Psoas muscle (tissue), 8 donors: ENCODE data around the gene INPP4A. TPM values are rescaled to one million over a fixed set of nuclear protein-coding genes. Genes with fewer than 3 reads are reported as not detected.

Source experiments
- ATAC-seq, 4 donors: fragments of 200-7000 bp; cut with Tn5 transposase; one replicate each; pipeline ENCODE4 v1.9.1; 2020; ENCODE audit warnings: moderate library complexity in 3 of 4, mild to moderate bottlenecking in 2 of 4
- DNase-seq, 2 donors: peaks; one replicate each; pipeline ENCODE4 v3.0.0-alpha.2; 2020
- H3K27ac ChIP-seq: fragments of 200-600 bp; one replicate; pipeline ENCODE4 v1.8.0; 2022
- H3K27me3 ChIP-seq, 3 donors: fragments of 200-600 bp in 1 of 3; one replicate each; pipeline versions ENCODE4 v1.6.1 to v1.8.0; 2013 to 2022; ENCODE audit warnings: low read length in 2 of 3, mild to moderate bottlenecking in 2 of 3, moderate library complexity in 1 of 3; ENCODE audit not compliant: insufficient read depth in 3 of 3
- H3K36me3 ChIP-seq, 2 donors: fragments of 200-600 bp in 1 of 2; one replicate each; pipeline versions ENCODE4 v1.6.1 to v1.8.0; 2013 to 2022; ENCODE audit warnings: low read depth in 1 of 2, mild to moderate bottlenecking in 1 of 2, moderate library complexity in 1 of 2; ENCODE audit not compliant: insufficient read depth in 1 of 2
- H3K4me1 ChIP-seq: fragments of 200-600 bp; one replicate; pipeline ENCODE4 v1.8.0; 2022
- H3K4me3 ChIP-seq: fragments of 200-600 bp; one replicate; pipeline ENCODE4 v1.8.0; 2022; ENCODE audit warnings: mild to moderate bottlenecking
- H3K9me3 ChIP-seq: fragments of 200-600 bp; one replicate; pipeline ENCODE4 v1.8.0; 2022
- WGBS, 3 donors: extraction: QIAGEN DNeasy Blood & Tissue Kit; methylation state at CpG; one replicate each; pipeline versions ENCODE4 v1.1.6 to v1.1.7; 2013; 5-methylcytosine and 5-hydroxymethylcytosine counted together
- intact Hi-C, 2 donors: fragments of 100-400 bp; cut with DNase I; formaldehyde crosslinking; loops; one replicate each; pipeline versions ENCODE4 v1.11.0 to v1.14.2; 2022
- polyA plus RNA-seq, 3 donors: library from polyadenylated mRNA; stranded (reverse); fragments of 200-250 nt; gene quantifications; one replicate each; pipeline ENCODE4 v1.2.3, GENCODE V29; 2013
- total RNA-seq, 4 donors: library from RNA; stranded (reverse); fragmentation: NEBNext Ultra II Directional in 2 of 4; extraction: Animal tissue kit (Norgen Biotek cat#: 25700) in 2 of 4; gene quantifications; one replicate each; pipeline versions ENCODE4 v1.2.1 to v1.2.4, GENCODE V29; 2021 to 2023
- TF ChIP-seq, protein P1 (sequence below): fragments of 200-600 bp; IDR thresholded peaks from one replicate; pipeline ENCODE4 v1.8.0; 2022; ENCODE audit warnings: antibody characterized with exemption
- donor health status: healthy with polysubstance abuse.
- donor health status: DM: no; HTN: no; CAD: no; lungs with moderate emphysema.
- donor health status: Bipolar disorder and iron deficiency.
- donor health status: healthy.
- donor health status: DM: yes; HTN: yes; CAD: no.
- donor health status: DM: no; HTN: no; CAD: no.
- donor health status: DM: no; HTN: no; CAD: no.
- donor health status: DM: yes; HTN: yes; CAD: no.

Gene INPP4A
- total and polyA plus RNA-seq, 7 donors, result 2.2 to 19.7 (median 9.8) TPM

DNA sequence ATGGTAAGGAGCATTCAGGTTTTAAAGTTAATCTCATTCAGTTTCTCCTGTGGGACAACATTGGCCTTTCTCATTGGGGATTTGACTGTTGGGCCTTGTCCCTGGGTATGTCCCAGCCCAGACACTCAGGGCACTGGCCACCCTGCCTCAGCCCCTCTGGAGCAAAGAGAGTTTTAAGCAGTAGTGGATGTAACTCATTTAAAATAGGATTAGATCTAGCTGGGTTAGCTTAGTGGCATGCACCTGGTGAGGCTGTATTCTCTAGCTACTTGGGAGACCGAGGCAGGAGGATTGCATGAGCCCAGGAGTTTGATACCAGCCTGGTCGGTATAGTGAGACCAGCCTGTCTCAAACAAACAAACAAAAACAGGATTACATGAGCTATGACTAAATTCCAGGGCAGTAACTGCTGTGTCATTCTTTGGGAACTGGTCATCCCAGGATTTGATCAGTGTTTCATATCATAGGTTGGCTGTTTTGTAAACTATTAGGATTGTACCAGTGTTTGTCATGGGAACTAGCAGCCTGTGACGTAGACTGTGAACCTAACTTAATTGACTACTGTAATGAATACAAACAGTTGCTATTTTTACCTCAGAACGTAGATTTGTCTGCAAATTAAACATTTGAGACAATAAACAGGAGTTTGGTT, 12.5 kb downstream of the INPP4A start:
- 73 to 86% (median 78%) methylated on average over 4 of the region's 4 CpGs for WGBS, 3 donors
- no peak overlapping the region for H3K4me3 ChIP-seq
- no peak overlapping the region for H3K27ac ChIP-seq
- TF ChIP-seq, protein P1, sequence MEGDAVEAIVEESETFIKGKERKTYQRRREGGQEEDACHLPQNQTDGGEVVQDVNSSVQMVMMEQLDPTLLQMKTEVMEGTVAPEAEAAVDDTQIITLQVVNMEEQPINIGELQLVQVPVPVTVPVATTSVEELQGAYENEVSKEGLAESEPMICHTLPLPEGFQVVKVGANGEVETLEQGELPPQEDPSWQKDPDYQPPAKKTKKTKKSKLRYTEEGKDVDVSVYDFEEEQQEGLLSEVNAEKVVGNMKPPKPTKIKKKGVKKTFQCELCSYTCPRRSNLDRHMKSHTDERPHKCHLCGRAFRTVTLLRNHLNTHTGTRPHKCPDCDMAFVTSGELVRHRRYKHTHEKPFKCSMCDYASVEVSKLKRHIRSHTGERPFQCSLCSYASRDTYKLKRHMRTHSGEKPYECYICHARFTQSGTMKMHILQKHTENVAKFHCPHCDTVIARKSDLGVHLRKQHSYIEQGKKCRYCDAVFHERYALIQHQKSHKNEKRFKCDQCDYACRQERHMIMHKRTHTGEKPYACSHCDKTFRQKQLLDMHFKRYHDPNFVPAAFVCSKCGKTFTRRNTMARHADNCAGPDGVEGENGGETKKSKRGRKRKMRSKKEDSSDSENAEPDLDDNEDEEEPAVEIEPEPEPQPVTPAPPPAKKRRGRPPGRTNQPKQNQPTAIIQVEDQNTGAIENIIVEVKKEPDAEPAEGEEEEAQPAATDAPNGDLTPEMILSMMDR, result no peak
- H3K27me3 ChIP-seq, result no peaks in the 10 kb centered on the region
- no peaks in the 10 kb centered on the region for H3K9me3 ChIP-seq
- ATAC-seq, result no peak
- peaks cover 0 to 6% of the 10 kb centered on the region in 2 donors for H3K36me3 ChIP-seq
- DNase-seq, result no peak
- H3K4me1 ChIP-seq, result peaks cover 26% of the 10 kb centered on the region
- intact Hi-C loops, result no loop called here

DNA sequence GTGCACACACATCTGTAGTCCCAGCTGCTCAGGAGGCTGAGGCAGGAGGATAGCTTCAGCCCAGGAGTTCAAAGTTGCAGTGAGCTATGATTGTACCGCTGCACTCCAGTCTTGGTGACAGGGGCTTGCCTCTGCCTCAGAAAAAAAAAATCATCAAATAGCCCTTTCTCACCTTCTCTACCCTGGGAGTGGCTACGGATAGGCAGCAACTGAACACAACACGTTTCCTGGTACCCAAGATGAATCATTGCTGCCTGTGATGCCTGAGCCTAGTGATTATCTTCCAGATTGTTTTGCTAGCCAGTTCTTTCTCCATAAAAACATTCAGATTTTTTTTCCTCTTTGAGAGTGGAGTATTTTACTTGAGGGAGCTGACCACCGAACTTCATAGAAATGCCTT, 13.5 kb downstream of the INPP4A start:
- no peak overlapping the region for H3K4me3 ChIP-seq

DNA sequence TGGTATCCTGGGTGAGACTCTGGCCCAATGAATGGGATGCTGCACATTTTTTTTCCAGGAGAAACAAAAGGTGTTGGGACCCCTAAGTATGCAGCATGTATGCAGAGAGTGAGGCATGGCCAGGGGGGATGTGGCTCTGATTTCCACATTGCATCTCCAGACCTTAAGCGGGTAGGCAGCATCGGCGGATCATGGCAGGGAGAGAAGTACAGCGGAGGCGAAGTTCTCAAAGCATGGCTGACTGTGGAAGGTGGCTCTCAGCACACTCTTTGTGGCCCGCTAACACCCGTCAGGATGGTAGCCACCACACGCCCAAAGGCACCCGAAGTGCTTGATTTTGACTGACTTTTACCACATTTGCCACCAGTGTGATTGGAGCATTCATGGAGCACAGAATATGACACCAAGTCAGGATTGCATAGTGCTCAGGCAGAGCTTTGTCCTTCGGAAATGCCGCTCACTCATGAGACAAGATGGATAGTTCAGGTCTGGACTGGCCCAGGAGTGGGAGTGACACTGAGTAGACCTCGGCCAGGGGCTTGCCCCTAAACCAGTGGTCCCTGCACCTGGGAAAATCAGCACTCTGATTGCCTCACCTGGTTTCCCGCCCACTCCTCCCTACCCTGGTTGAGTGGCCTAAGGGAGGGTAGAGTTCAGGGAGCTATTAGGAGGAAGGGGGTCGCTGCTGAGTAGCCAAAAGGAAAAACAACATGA, 14.2 kb downstream of the INPP4A start:
- Histone ChIP-seq H3K4me3 (no peak overlapping the region), H3K27me3 (no peaks in the 10 kb centered on the region), H3K4me1 (peaks cover 26% of the 10 kb centered on the region), H3K36me3 (peaks cover 0 to 6% of the 10 kb centered on the region in 2 donors), H3K27ac (no peak overlapping the region), H3K9me3 (no peaks in the 10 kb centered on the region)
- DNase-seq, result no peak
- TF ChIP-seq, protein P1, result no peak
- 95 to 96% (median 95%) methylated on average over 14 of the region's 14 CpGs for WGBS, 3 donors
- intact Hi-C loops, result no loop called here
- ATAC-seq, result no peak

More for the DNA sequence above, 13.5 kb downstream of the INPP4A start:
- Histone ChIP-seq H3K27me3 (no peaks in the 10 kb centered on the region), H3K27ac (no peak overlapping the region), H3K4me1 (peaks cover 26% of the 10 kb centered on the region), H3K36me3 (peaks cover 0 to 6% of the 10 kb centered on the region in 2 donors), H3K9me3 (no peaks in the 10 kb centered on the region)
- DNase-seq (no peak), ATAC-seq (no peak)
- intact Hi-C loops, result no loop called here
- TF ChIP-seq, protein P1, result no peak
- WGBS, 3 donors, result 90 to 98% (median 94%) methylated on average over 4 of the region's 4 CpGs

DNA sequence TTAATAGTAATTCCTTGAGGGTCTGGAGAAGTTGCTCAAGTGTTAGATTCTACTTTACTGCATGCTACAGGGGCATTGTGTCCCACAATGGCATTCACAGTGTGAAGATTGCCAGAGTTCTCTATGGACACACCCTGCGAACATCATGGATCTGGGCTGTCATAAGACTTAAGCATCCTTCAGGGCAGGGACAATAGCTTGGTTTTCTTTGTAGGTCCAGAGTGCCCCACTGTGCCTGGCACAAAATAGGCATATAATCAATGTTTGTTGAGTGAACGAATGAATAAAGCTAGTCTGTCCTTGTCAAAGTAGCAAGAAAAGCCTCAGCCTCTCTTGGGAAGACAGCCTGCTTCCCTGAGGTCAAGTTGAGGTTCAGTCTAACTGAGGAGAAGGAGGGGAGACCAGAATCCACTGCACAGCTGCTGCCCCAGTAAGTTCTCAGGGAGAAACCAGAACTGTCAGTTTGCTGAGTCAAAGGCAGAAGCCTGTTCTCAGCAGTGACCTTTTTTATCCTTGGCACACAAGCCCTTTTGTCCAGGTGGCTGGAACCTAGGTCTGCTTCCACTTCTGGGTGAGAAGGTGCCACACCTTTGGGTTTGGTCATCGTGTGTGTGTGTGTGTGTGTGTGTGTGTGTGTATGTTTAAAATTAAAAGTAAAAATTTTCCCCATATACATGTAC, 15.0 kb downstream of the INPP4A start:
- Histone ChIP-seq H3K27ac (no peak overlapping the region), H3K27me3 (no peaks in the 10 kb centered on the region), H3K36me3 (peaks cover 0 to 6% of the 10 kb centered on the region in 2 donors), H3K9me3 (no peaks in the 10 kb centered on the region), H3K4me1 (peaks cover 28% of the 10 kb centered on the region), H3K4me3 (no peak overlapping the region)
- TF ChIP-seq, protein P1, result no peak
- DNase-seq (no peak), ATAC-seq (peak in 3 of 4 donors; percentile 31 to 64 (median 58))
- intact Hi-C loops, result no loop called here
- WGBS, 3 donors, result 42 to 74% (median 60%) methylated on average over 3 of the region's 3 CpGs
